22Rv1 (cell line): ENCODE data around the gene HMX2.
"Not testable (repeated sequence)": the region's sequence is repeated elsewhere in the genome, so short reads cannot be mapped to it uniquely, and the experiment has no call there.

Source experiments
- H3K27ac ChIP-seq: fragments of 450-650 bp; 2 replicates; pipeline ENCODE4 v1.5.1; 2017
- ZFX ChIP-seq: fragments of 450-650 bp; IDR thresholded peaks from 2 replicates; pipeline ENCODE4 v1.6.1; 2017; ENCODE audit warnings: antibody characterized with exemption, borderline replicate concordance
- TF ChIP-seq, protein P1 (sequence below): fragments of 450-650 bp; IDR thresholded peaks from 2 replicates; pipeline ENCODE4 v1.5.1; 2017; ENCODE audit warnings: mild to moderate bottlenecking

HMX2 gene

GRCh38 chr10:123164319-123164718 lies 16.4 kb downstream of the HMX2 start:
- no peak for TF ChIP-seq ZFX
- TF ChIP-seq, protein P1, sequence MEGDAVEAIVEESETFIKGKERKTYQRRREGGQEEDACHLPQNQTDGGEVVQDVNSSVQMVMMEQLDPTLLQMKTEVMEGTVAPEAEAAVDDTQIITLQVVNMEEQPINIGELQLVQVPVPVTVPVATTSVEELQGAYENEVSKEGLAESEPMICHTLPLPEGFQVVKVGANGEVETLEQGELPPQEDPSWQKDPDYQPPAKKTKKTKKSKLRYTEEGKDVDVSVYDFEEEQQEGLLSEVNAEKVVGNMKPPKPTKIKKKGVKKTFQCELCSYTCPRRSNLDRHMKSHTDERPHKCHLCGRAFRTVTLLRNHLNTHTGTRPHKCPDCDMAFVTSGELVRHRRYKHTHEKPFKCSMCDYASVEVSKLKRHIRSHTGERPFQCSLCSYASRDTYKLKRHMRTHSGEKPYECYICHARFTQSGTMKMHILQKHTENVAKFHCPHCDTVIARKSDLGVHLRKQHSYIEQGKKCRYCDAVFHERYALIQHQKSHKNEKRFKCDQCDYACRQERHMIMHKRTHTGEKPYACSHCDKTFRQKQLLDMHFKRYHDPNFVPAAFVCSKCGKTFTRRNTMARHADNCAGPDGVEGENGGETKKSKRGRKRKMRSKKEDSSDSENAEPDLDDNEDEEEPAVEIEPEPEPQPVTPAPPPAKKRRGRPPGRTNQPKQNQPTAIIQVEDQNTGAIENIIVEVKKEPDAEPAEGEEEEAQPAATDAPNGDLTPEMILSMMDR = no peak
- H3K27ac ChIP-seq = no peak overlapping the region

DNA sequence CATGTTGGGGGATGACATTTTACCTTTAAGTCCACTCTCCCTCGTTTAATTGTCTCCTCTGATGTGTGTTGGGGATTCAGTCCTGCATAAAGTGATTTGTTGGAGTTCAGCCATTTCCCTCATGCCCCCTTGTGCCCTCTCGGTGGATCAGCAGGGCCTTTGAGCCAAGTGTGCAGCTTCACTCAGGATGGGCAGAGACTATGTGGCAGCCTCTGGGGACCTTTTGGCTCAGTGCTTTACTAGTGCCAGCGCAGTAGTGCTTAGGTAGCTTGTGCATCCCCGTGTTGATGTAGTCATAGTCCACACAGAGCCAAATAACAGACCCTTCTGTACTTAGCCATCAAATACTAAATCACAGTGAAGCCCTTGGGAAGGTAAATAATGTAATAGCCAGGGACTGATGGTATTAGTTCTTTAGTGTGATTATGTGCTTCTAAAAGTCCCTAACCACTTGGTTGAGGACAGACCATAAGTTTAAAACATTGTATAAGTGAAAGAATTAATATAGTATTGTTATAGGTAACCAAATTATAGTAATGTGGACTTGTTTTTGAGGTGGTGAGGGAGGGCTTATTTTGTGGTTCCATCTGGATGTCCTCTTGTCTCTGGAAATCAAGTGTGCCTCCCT lies 17.6 kb downstream of the HMX2 start:
- TF ChIP-seq, protein P1 = 0 out of 2 replicates have a peak, but pooled peaks have one; percentile 13
- TF ChIP-seq ZFX = no peak
- no peak overlapping the region for H3K27ac ChIP-seq

DNA sequence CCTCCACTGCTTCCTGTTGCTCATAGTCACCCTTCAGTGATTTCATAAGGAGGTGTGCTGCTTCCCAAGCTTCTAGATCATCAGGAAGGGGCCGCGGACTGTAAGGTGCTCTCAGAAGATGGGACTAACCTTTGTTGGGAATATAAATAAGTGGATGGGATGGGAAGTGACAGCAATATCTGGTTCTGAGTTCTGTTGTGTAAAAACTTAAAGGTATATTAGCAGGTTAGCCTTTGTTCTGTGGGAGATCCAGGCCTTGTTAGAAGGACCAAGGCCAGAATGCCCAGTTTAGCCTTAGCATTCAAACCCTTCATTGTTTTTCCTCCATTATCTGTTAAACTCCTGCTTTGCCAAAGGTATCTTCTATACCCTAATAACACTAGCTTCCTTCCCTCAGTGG lies 18.7 kb downstream of the HMX2 start:
- no peak overlapping the region for H3K27ac ChIP-seq
- no peak for TF ChIP-seq ZFX
- TF ChIP-seq, protein P1 = no peak

- TF ChIP-seq, protein P1 = no peak
- TF ChIP-seq ZFX = no peak
- H3K27ac ChIP-seq = no peak overlapping the region
These were observed 23.0 kb downstream of the HMX2 start for GRCh38 chr10:123170961-123171360.

DNA sequence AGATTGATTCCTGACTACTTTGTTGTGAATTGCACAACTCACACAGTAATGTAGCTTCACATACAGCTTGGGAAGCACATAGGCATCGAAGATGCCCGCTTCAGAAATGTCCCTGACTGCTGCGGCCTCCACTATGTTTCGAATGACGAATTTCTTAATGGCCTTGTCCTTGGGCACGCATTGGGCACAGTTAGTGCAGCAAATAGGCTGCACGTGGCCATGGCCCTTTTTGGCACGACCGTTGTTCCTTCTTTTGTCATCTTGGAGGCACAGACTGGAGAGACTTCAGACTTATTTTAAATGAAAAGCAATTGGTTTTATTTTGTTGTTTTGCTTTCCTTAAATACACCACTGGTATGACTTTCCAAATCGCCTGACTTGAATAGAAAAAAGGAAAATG lies 23.7 kb downstream of the HMX2 start:
- H3K27ac ChIP-seq = not testable (repeated sequence)

GRCh38 chr10:123175389-123176387 lies 27.8 kb downstream of the HMX2 start:
- no peak for TF ChIP-seq ZFX
- TF ChIP-seq, protein P1 = no peak

GRCh38 chr10:123178390-123178789 lies 30.5 kb downstream of the HMX2 start:
- H3K27ac ChIP-seq = not testable (repeated sequence)

More at GRCh38 chr10:123175389-123176387, 27.8 kb downstream of the HMX2 start:
- no peak overlapping the region for H3K27ac ChIP-seq
